Limb (tissue), 2 donors: ENCODE measurements around the gene LINGO1.

ENCODE experiments used
- DNase-seq, 2 donors: peaks; one replicate each; pipeline ENCODE4 v3.0.0-alpha.2; 2016; ENCODE audit errors: extremely low spot score in 2 of 2

Gene LINGO1

GRCh38 chr15:77633134-77633912 lies 611 bp upstream of the LINGO1 start:
- peak; percentile 87 to 94 for DNase-seq

GRCh38 chr15:77631745-77632533 lies 773 bp downstream of the LINGO1 start:
- peak in 1 of 2 donors; percentile 54 for DNase-seq

- DNase-seq: peak in 1 of 2 donors; percentile 59
Measured at GRCh38 chr15:77630956-77631744, 1.6 kb downstream of the LINGO1 start.

GRCh38 chr15:77630056-77630455 lies 2.7 kb downstream of the LINGO1 start:
- DNase-seq: no peak

- no peak for DNase-seq
Measured at GRCh38 chr15:77629070-77630030, 3.4 kb downstream of the LINGO1 start.

- no peak for DNase-seq
Measured at GRCh38 chr15:77628010-77628409, 4.7 kb downstream of the LINGO1 start.

- DNase-seq: no peak
Measured at GRCh38 chr15:77627581-77627980, 5.1 kb downstream of the LINGO1 start.

- DNase-seq: no peak
Measured at GRCh38 chr15:77627067-77627466, 5.6 kb downstream of the LINGO1 start.

- no peak for DNase-seq
Measured at GRCh38 chr15:77626002-77626401, 6.7 kb downstream of the LINGO1 start.

GRCh38 chr15:77625376-77625775 lies 7.3 kb downstream of the LINGO1 start:
- DNase-seq: no peak

- no peak for DNase-seq
Measured at GRCh38 chr15:77624868-77625267, 7.8 kb downstream of the LINGO1 start.

- DNase-seq: no peak
Measured at GRCh38 chr15:77623755-77624524, 8.8 kb downstream of the LINGO1 start.

- no peak for DNase-seq
Measured at GRCh38 chr15:77622934-77623754, 9.6 kb downstream of the LINGO1 start.

GRCh38 chr15:77622209-77622933 lies 10.3 kb downstream of the LINGO1 start:
- no peak for DNase-seq

GRCh38 chr15:77621847-77622208 lies 10.9 kb downstream of the LINGO1 start:
- DNase-seq: no peak

- no peak for DNase-seq
Measured at GRCh38 chr15:77620960-77621647, 11.6 kb downstream of the LINGO1 start.

GRCh38 chr15:77620297-77620696 lies 12.4 kb downstream of the LINGO1 start:
- DNase-seq: no peak

GRCh38 chr15:77619883-77620282 lies 12.8 kb downstream of the LINGO1 start:
- no peak for DNase-seq
